ENCODE data around the gene ADAMTSL1. TPM values are rescaled to one million over a fixed set of nuclear protein-coding genes. Genes with fewer than 3 reads are reported as not detected.

The ADAMTSL1 gene
- total RNA-seq, 6 experiments from 2014 or later: 0.73 to 2.1 (median 0.89) TPM

GRCh38 chr9:18703151-18703900 lies 229.4 kb downstream of the ADAMTSL1 start:
- H3K27ac ChIP-seq: no peak overlapping the region
- DNase-seq (no peak), ATAC-seq (no peak)
- no peak overlapping the region for H3K4me3 ChIP-seq
- no peaks in the 10 kb centered on the region for H3K27me3 ChIP-seq
- TF ChIP-seq CTCF (IDR thresholded peaks at IDR 0.05): no peak
- no peak for TF ChIP-seq POLR2A (IDR thresholded peaks at IDR 0.05)
- H3K4me1 ChIP-seq: peaks cover 0 to 13% (median 3%) of the 10 kb centered on the region in 4 donors
- 72% methylated on average over 5 of the region's 5 CpGs for WGBS (ENCODE audit: insufficient coverage, low coverage, low lambda C conversion rate, missing lambda C conversion rate)
- no peaks in the 10 kb centered on the region for H3K36me3 ChIP-seq
- no peaks in the 10 kb centered on the region for H3K9me3 ChIP-seq
- intact Hi-C loops (cut with DNase I): no loop called here

- DNase-seq: no peak
- TF ChIP-seq CTCF (IDR thresholded peaks at IDR 0.05) (no peak), POLR2A (IDR thresholded peaks at IDR 0.05) (no peak)
- peaks cover 0 to 13% (median 3%) of the 10 kb centered on the region in 4 donors for H3K4me1 ChIP-seq
These were observed 230.0 kb downstream of the ADAMTSL1 start for GRCh38 chr9:18703901-18704379.

GRCh38 chr9:18705796-18706392 lies 231.9 kb downstream of the ADAMTSL1 start:
- peaks cover 0 to 13% (median 3%) of the 10 kb centered on the region in 4 donors for H3K4me1 ChIP-seq
- no peaks in the 10 kb centered on the region for H3K27me3 ChIP-seq
- WGBS (ENCODE audit: insufficient coverage, low coverage, low lambda C conversion rate, missing lambda C conversion rate): 50% methylated on average over 4 of the region's 4 CpGs
- H3K4me3 ChIP-seq: no peak overlapping the region
- no peaks in the 10 kb centered on the region for H3K9me3 ChIP-seq
- no peaks in the 10 kb centered on the region for H3K36me3 ChIP-seq
- ATAC-seq (no peak), DNase-seq (no peak)
- TF ChIP-seq POLR2A (IDR thresholded peaks at IDR 0.05) (no peak), CTCF (IDR thresholded peaks at IDR 0.05) (no peak)
- intact Hi-C loops (cut with DNase I): no loop called here
- no peak overlapping the region for H3K27ac ChIP-seq

More at GRCh38 chr9:18703901-18704379, 230.0 kb downstream of the ADAMTSL1 start:
- Histone ChIP-seq H3K9me3 (no peaks in the 10 kb centered on the region), H3K27ac (no peak overlapping the region), H3K27me3 (no peaks in the 10 kb centered on the region), H3K36me3 (no peaks in the 10 kb centered on the region), H3K4me3 (no peak overlapping the region)
- WGBS (ENCODE audit: insufficient coverage, low coverage, low lambda C conversion rate, missing lambda C conversion rate): 71% methylated on average over 4 of the region's 4 CpGs
- ATAC-seq: no peak
- intact Hi-C loops (cut with DNase I): no loop called here

- peaks cover 0 to 13% (median 3%) of the 10 kb centered on the region in 4 donors for H3K4me1 ChIP-seq
- ATAC-seq (peak in 2 of 4 donors; percentile 27 to 49), DNase-seq (peak in 1 of 3 donors; percentile 48)
These were observed 232.7 kb downstream of the ADAMTSL1 start for GRCh38 chr9:18706648-18707047.

More at GRCh38 chr9:18706648-18707047, 232.7 kb downstream of the ADAMTSL1 start:
- intact Hi-C loops (cut with DNase I): no loop called here
- Histone ChIP-seq H3K27ac (no peak overlapping the region), H3K9me3 (no peaks in the 10 kb centered on the region), H3K4me3 (no peak overlapping the region), H3K27me3 (no peaks in the 10 kb centered on the region), H3K36me3 (no peaks in the 10 kb centered on the region)
- 60% methylated on average over 1 of the region's 11 CpGs for WGBS (ENCODE audit: insufficient coverage, low coverage, low lambda C conversion rate, missing lambda C conversion rate)
- TF ChIP-seq CTCF (IDR thresholded peaks at IDR 0.05) (no peak), POLR2A (IDR thresholded peaks at IDR 0.05) (no peak)

All from right lobe of liver (tissue), 6 donors.